GM12878 (cell line): Measurements from ENCODE around the gene GGT6. TPM values are rescaled to one million over a fixed set of nuclear protein-coding genes. Genes with fewer than 3 reads are reported as not detected.

Experiments
- ATAC-seq: fragments of 200-7000 bp; cut with Tn5 transposase; 3 replicates; pipeline ENCODE4 v1.9.1; 2020; ENCODE audit warnings: mild to moderate bottlenecking, moderate library complexity
- BruUV-seq: library from RNA; stranded (reverse); fragments of 400-500 nt; replicated peaks from 2 replicates; lab custom pipeline; 2021; lab: Mats Ljungman, UMichigan
- CTCF ChIA-PET: fragments of 300-600 bp; sonication (Branson Sonifier 250); formaldehyde crosslinking; extraction: SDS; loops from one replicate; lab custom pipeline; 2021; ENCODE audit warnings: inconsistent platforms; lab: Yijun Ruan, JAX
- POLR2A ChIA-PET: fragments of 350-600 bp; formaldehyde crosslinking; extraction: SDS; loops from one replicate; lab custom pipeline; 2021; ENCODE audit warnings: inconsistent platforms; lab: Charles Lee
- RAD21 ChIA-PET: fragments of 300-600 bp; sonication (Branson Sonifier 250); formaldehyde crosslinking; loops from one replicate; lab custom pipeline; 2023; ENCODE audit warnings: antibody characterized with exemption; ENCODE audit not compliant: unreplicated experiment; lab: Charles Lee
- SMC1A ChIA-PET: fragments of 300-600 bp; sonication (Branson Sonifier 250); formaldehyde crosslinking; loops from one replicate; lab custom pipeline; 2023; ENCODE audit not compliant: unreplicated experiment, uncharacterized antibody; lab: Charles Lee
- DNase-seq: peaks from one replicate; pipeline ENCODE4 v3.0.0-alpha.2; 2011; ENCODE audit warnings: low read depth, low spot score
- FAIRE-seq: peaks from 3 replicates; lab custom pipeline; 2011; peaks lifted over from hg19 to GRCh38; lab: Jason Lieb, UNC
- H2AFZ ChIP-seq: 2 replicates; pipeline ENCODE4 v1.6.0; 2011; ENCODE audit warnings: low read depth, low read length, control low read depth; ENCODE audit not compliant: control insufficient read depth
- H3K27ac ChIP-seq: 2 replicates; pipeline ENCODE4 v1.5.1; 2011; ENCODE audit warnings: control low read depth; ENCODE audit not compliant: control insufficient read depth, insufficient read depth
- H3K27me3 ChIP-seq, 2 experiments: replicated peaks in 1 of 2; 2 replicates each; pipeline versions ENCODE4 v1.6.0 to v1.6.1; 2011; ENCODE audit warnings: low read length in 1 of 2; ENCODE audit not compliant: control insufficient read depth in 2 of 2, insufficient read depth in 2 of 2
- H3K36me3 ChIP-seq, 2 experiments: 2 replicates each; pipeline ENCODE4 v1.5.1; 2011; ENCODE audit warnings: low read length in 1 of 2; ENCODE audit not compliant: control insufficient read depth in 2 of 2, insufficient read depth in 2 of 2
- H3K4me1 ChIP-seq: 2 replicates; pipeline ENCODE4 v1.6.1; 2011; ENCODE audit warnings: mild to moderate bottlenecking, low read length, moderate library complexity, mixed read lengths; ENCODE audit not compliant: control insufficient read depth, insufficient read depth
- H3K4me2 ChIP-seq: 2 replicates; pipeline ENCODE4 v1.6.0; 2011; ENCODE audit warnings: control low read depth; ENCODE audit not compliant: control insufficient read depth, insufficient read depth
- H3K4me3 ChIP-seq: fragments of 200-600 bp; sonication (generic); 2 replicates; pipeline ENCODE4 v1.5.1; 2016
- H3K79me2 ChIP-seq: 2 replicates; pipeline ENCODE4 v1.6.0; 2011; ENCODE audit warnings: low read length; ENCODE audit not compliant: control insufficient read depth, insufficient read depth
- H3K9ac ChIP-seq: 2 replicates; pipeline ENCODE4 v1.8.0; 2011; ENCODE audit warnings: low read length, control low read depth, mixed read lengths; ENCODE audit not compliant: control insufficient read depth, insufficient read depth
- H3K9me3 ChIP-seq: replicated peaks from 3 replicates; pipeline ENCODE4 v1.5.1; 2011; ENCODE audit warnings: mild to moderate bottlenecking, low read length; ENCODE audit not compliant: control insufficient read depth, insufficient read depth
- H4K20me1 ChIP-seq: 2 replicates; pipeline ENCODE4 v1.6.0; 2011; ENCODE audit not compliant: control insufficient read depth, insufficient read depth
- CHD2 ChIP-seq: IDR thresholded peaks from 2 replicates; pipeline ENCODE4 v1.6.1; 2011; ENCODE audit warnings: low read depth, low read length, improper control_type of control experiment, borderline replicate concordance
- CTCF ChIP-seq, 3 experiments: IDR thresholded peaks in 2 of 3; conservative IDR thresholded peaks in 1 of 3; 2 replicates each; pipeline ENCODE4 v1.5.1; 2011; ENCODE audit warnings: low read depth in 3 of 3, low read length in 3 of 3, mild to moderate bottlenecking in 3 of 3, control low read depth in 2 of 3, moderate library complexity in 2 of 3, inconsistent platforms in 1 of 3, mixed read lengths in 1 of 3; ENCODE audit not compliant: control insufficient read depth in 2 of 3, insufficient read depth in 1 of 3; ENCODE audit errors: extremely low read depth in 1 of 3
- FOS ChIP-seq: IDR thresholded peaks from 3 replicates; pipeline ENCODE4 v1.6.1; 2011; ENCODE audit warnings: borderline replicate concordance; ENCODE audit not compliant: insufficient read length; ENCODE audit errors: extremely low read depth
- FOXK2 ChIP-seq: fragments of 450-650 bp; IDR thresholded peaks from 2 replicates; pipeline ENCODE4 v1.6.1; 2017; ENCODE audit warnings: mild to moderate bottlenecking, moderate library complexity
- JUND ChIP-seq: IDR thresholded peaks from 2 replicates; pipeline ENCODE4 v1.6.1; 2012; ENCODE audit warnings: low read depth, mild to moderate bottlenecking, low read length, improper control_type of control experiment, moderate library complexity
- REST ChIP-seq: IDR thresholded peaks from 2 replicates; pipeline ENCODE4 v1.6.1; 2012; ENCODE audit warnings: mild to moderate bottlenecking, low read depth, low read length
- RUNX3 ChIP-seq: IDR thresholded peaks from 2 replicates; pipeline ENCODE4 v1.6.1; 2012; ENCODE audit warnings: low read length, inconsistent platforms
- SMAD1 ChIP-seq: fragments of 450-650 bp; IDR thresholded peaks from 2 replicates; pipeline ENCODE4 v1.6.1; 2018; ENCODE audit warnings: mild to moderate bottlenecking, low read depth; ENCODE audit not compliant: partially characterized antibody
- STAT3 ChIP-seq: IDR thresholded peaks from 2 replicates; pipeline ENCODE4 v1.6.1; 2011; ENCODE audit warnings: low read depth, low read length, improper control_type of control experiment
- ZBTB4 ChIP-seq: fragments of 450-650 bp; formaldehyde crosslinking; IDR thresholded peaks from 2 replicates; pipeline ENCODE4 v1.4.0; 2022; ENCODE audit warnings: mild to moderate bottlenecking, moderate library complexity
- ZNF217 ChIP-seq: fragments of 450-650 bp; IDR thresholded peaks from 2 replicates; pipeline ENCODE4 v1.6.1; 2017; ENCODE audit warnings: antibody characterized with exemption, mild to moderate bottlenecking
- WGBS: methylation state at CpG from one replicate; pipeline ENCODE4 v1.1.6; 2016; ENCODE audit warnings: low lambda C conversion rate; ENCODE audit not compliant: insufficient replicate concordance, insufficient coverage; ENCODE audit errors: missing lambda C conversion rate; 5-methylcytosine and 5-hydroxymethylcytosine counted together
- in situ Hi-C: fragments of 300-500 bp; cut with MboI; formaldehyde crosslinking; loops from 9 replicates; pipeline ENCODE4 v1.14.3; 2018; ENCODE audit warnings: mixed read lengths
- intact Hi-C: fragments of 100-400 bp; cut with micrococcal nuclease; formaldehyde crosslinking; loops from one replicate; pipeline ENCODE4 v1.14.2; 2022; ENCODE audit not compliant: unreplicated experiment
- polyA plus RNA-seq, 11 experiments: library from polyadenylated mRNA; depleted of rRNA in 4 of 11; unstranded in 6 of 11; stranded (reverse) in 5 of 11; fragments of >200 nt; fragmentation: Nextera tagmentation in 4 of 11; fragmentation: Illumina TruSeq in 1 of 11; extraction: Ambion mirVana in 4 of 11; extraction: Trizol in 1 of 11; gene quantifications; 1 replicate in 1 of 11; 2 replicates in 10 of 11; pipeline versions ENCODE4 v1.2.1 to v1.2.3, GENCODE V29; 2011 to 2016; ENCODE audit warnings: inconsistent platforms in 2 of 11, missing spikeins in 2 of 11, low read depth in 1 of 11
- total RNA-seq, 4 experiments: library from RNA; depleted of rRNA in 3 of 4; stranded (reverse); fragments of >200 nt in 3 of 4; fragmentation: Illumina TruSeq in 1 of 4; extraction: Trizol in 1 of 4; gene quantifications; 2 replicates each; pipeline versions ENCODE4 v1.2.1 to v1.2.3, GENCODE V29; 2013 to 2021

GGT6 gene
- total and polyA plus RNA-seq, 10 of the 15 experiments (the other 5 are each of a cell fraction or from before 2014, with no cell fraction given): 0.01 to 0.26 (median 0.13) TPM; not detected in 5

- TF ChIP-seq SMAD1 (no peak), ZNF217 (no peak), CTCF (IDR thresholded peaks at IDR 0.05 in 2 of 3, conservative IDR thresholded peaks at IDR 0.05 in 1 of 3; ENCODE audit: control insufficient read depth in 2 of 3, extremely low read depth in 1 of 3, insufficient read depth in 1 of 3, low read depth in 3 of 3, low read length in 3 of 3) (no peak), FOXK2 (no peak), JUND (no peak), STAT3 (no peak), CHD2 (no peak)
- TF ChIP-seq, all 136 proteins: peak for 0
Measured at GRCh38 chr17:4538236-4539002, 22.0 kb downstream of the GGT6 start (continued).

GRCh38 chr17:4537451-4538235 is 22.7 kb downstream of the GGT6 start:
- intact Hi-C loops: no loop called here
- no peak overlapping the region for H3K9ac ChIP-seq
- no peak for ATAC-seq
- TF ChIP-seq FOS: no peak
- no peak for TF ChIP-seq RUNX3
- no peak for TF ChIP-seq REST
- TF ChIP-seq ZBTB4 (CRISPR knock-in tag): no peak

More at GRCh38 chr17:4537451-4538235, 22.7 kb downstream of the GGT6 start:
- peaks cover 0 to 30% of the 10 kb centered on the region in 2 experiments; a peak in 3 of 4 replicates for H3K36me3 ChIP-seq
- H2AFZ ChIP-seq: no peak overlapping the region
- RAD21 ChIA-PET: interaction anchor here (1.1 kb wide), 1 partner anchor 115 kb away, joined by 4 read pairs; no protein-coding TSS in a partner anchor
- no peak overlapping the region for H3K4me3 ChIP-seq
- in situ Hi-C loops: no loop called here
- no peak overlapping the region for H3K4me2 ChIP-seq
- no peaks in the 10 kb centered on the region for H3K27me3 ChIP-seq
- 76% methylated on average over 19 of the region's 19 CpGs for WGBS
- CTCF ChIA-PET: interaction anchor here (1.0 to 1.7 kb wide), 2 partner anchors 29 to 117 kb away, joined by 3 to 4 read pairs; no protein-coding TSS in a partner anchor
- no peak for FAIRE-seq
- POLR2A ChIA-PET: no interaction called here
- no peaks in the 10 kb centered on the region for H4K20me1 ChIP-seq
- H3K79me2 ChIP-seq: no peaks in the 10 kb centered on the region
- no peaks in the 10 kb centered on the region for H3K9me3 ChIP-seq
- BruUV-seq: no TSS peak
- H3K4me1 ChIP-seq: no peaks in the 10 kb centered on the region
- no peak overlapping the region for H3K27ac ChIP-seq
- SMC1A ChIA-PET: interaction anchor here (0.8 kb wide), 1 partner anchor 24 kb away, joined by 3 read pairs; no protein-coding TSS in a partner anchor
- DNase-seq: no peak
